GM19099 (cell line): ENCODE data around the gene POLA1.

Experiments
- POLR2A ChIP-seq: IDR thresholded peaks from 3 replicates; pipeline ENCODE4 v1.6.1; 2011; ENCODE audit warnings: low read depth; ENCODE audit not compliant: insufficient read length; ENCODE audit errors: extremely low read depth

Gene POLA1

DNA sequence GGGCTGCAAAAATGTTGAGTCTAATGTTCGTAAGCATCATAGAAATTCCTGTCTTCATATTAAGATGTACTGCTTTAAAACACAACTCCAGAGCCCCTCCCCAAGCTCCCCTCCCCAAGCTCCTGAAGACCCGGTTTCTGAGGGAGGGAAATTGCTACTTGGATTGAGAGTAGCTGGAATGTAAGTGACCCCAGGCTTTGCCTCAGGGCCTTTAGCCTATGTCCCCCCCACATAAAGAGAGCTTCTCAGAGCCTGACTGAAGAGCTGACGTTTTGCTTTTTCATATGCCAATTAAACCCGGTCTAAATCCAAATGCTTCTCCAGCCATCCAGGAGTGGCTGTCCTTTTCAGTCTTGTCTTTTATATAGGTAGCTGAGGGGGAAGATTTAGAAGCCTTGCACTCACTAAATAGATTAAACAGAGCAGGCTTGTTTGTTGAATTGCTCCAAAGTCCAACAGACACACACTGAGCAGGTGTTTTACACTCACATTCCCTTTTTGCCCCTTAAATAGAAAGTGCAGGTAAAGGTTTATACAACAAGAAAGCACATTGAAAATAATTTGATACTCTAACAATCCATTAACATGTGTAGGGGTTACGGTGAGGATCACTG, 302.5 kb downstream of the POLA1 start:
- no peak for TF ChIP-seq POLR2A

DNA sequence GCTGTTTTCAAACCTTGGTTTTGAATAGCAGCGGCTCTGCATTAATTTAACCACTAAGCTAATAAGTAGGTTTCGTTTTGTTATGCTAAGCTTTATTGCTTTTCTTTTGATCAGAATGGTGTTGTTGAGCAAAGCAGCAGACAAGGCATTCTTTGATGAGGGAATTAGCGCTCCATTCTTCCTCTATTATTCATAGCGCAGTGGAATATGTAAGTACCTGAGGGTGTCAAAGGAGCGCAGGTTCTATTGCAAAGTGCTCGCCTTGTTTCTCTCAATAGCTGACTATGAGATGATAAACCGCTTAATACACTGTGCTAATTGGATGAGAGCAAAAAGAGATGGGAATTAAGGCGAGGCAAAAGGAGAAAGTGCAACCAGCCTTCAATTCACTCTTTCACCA, 305.8 kb downstream of the POLA1 start:
- TF ChIP-seq POLR2A: no peak

DNA sequence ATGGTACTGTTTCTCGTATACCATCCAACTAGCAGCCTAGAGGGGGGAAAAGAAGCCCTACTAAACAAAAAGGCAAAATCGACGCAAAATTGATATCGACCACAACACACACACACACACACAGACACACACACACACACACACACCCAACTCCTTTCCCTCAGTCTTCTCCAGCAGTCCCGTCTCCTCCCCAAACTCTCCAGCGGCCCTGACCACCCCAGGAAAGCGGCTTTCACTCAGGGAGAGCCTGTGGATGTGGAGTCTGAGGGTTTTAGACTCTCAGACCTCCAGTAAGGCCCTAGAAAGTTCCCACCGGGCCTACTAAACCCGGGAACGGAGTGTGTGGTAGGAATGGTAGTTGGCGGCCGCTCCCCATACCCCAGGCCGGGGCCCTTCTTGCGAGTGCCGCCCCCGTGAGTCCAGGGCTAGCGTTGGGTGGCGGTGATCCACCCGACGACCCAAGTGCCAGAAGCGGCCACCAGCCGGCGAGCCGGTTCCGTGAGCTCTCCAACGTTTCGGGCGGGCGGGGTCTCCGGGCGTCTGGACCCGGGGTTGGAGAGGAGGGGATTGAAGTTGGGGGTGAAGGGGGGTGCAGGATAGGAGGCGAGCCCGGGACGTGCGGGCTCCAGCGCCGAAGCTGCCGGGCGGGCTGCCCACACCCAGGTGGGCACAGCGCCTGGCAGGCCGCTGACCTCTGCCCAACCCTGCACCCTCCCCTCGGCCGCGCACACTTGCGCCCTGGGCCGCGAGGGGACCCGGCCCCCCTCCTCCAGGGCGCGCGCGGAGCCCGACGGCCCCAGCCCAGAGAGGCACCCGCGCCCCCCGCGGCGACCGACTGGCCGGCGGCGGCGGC, 308.3 kb downstream of the POLA1 start:
- no peak for TF ChIP-seq POLR2A

DNA sequence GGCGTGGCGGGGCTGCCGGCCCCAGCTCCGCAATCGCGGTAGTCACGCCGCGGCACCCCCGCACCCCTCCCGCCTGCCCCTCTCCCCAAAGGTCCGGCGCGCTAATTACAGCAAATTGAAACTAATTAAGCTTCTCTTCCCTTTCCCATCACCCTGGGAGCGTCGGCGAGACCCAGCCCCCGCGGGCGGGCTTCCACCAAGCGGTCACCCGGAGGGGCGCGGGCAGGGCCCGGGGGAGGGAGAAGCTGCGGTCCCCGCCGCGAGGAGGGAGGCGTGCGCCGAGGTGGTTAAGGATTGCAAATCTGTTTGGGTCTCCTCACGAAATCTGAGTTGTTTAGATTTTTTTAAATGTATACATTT, 308.9 kb downstream of the POLA1 start:
- TF ChIP-seq POLR2A: no peak

DNA sequence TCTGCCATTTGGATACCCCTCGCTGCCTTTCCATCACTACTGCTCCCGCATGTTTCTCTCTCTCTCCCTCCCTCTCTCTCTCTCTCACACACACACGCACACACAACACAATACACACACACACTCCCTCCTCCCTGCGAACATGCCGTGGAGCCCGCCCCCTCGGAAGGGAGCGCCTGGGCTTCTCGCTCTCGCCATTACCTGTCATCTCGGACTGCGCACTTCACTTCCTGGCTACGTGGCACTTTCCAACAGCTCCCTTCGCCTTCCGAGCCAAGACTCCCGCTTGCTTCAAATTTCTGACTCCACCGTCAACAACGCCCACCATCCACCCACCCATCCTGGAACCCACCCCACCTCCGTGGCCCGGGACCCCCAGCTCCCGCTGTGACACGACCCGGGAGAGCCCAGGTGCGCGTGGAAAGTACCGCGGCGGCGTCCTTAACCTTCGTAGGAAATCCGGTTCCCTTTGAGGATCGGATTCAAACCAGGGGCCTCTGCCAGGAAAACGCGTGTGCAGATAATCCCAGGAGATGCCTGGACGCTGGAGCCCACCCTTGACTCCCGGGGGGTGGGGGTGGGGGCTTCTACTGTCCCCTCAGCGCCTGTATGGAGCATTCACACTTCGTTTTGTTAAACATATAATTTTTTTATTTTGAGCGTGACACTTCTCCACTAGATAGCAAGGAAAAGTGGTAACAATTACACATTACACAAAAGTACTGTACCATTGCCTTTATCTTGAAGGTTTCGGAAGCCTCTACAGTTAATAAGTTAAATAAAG, 309.5 kb downstream of the POLA1 start:
- no peak for TF ChIP-seq POLR2A

DNA sequence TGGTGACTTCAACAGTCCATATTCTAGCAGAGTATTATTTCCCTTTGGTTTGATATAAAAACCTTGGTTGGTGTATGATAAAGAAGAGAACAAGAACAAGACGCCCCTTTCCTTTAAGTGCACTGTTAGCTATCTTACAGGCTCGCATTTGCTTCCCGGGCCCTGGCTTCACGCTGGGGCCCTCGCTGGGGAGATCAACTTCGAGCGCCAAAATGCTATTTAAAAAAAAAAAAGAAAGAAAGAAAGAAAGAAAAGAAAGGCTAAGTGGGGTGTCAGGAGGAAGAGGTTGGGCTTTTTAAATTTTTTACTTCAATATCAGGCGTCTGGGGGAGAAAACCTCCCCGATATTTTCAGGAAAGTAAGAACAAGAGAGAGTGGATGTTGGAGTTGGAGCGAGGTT, 310.3 kb downstream of the POLA1 start:
- TF ChIP-seq POLR2A: no peak

DNA sequence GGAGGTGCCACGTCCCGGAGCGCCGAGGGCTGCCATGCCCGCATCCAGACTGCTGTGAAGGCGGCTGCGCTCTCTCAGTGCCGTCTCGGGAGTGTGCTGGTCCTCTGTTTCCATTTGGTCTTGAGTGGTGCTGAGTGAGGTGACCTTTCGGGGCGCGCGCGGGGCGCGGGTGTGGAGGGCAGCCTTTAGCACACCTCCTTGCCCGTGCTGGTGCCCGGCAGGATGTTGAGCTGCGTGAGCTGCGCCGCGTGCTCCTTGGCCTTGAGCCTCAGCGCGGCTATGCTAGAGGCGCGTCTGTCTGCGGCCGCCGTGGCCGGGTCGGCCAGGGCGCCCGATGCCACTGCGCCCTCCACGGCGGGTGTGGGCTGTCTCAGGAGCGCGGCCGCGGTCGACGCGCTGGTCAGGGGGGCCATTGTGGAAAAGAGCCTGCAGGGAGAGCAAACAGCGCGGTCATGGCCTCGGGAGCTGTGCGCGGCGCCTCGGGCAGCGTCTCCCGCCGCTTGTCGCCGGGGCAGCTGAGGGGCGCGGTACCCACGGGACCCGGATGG, 310.8 kb downstream of the POLA1 start:
- no peak for TF ChIP-seq POLR2A

DNA sequence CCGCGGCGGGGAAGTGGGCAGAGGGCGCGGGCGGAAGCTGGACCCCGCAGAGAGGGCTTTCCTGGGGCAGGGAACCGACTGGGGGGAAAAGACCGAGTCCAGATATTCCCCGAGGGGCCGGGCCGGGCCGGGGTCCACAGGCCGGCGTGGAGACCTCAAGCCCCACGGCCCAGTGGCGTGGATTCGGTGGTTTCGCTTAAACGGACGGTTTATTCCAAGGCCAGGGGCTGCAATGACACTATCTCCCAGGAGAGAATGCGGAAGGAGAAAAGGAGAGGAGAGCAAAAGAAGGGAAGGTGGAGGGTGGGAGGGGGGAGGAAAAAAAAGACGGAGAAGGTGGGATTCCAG, 311.3 kb downstream of the POLA1 start:
- TF ChIP-seq POLR2A: no peak

DNA sequence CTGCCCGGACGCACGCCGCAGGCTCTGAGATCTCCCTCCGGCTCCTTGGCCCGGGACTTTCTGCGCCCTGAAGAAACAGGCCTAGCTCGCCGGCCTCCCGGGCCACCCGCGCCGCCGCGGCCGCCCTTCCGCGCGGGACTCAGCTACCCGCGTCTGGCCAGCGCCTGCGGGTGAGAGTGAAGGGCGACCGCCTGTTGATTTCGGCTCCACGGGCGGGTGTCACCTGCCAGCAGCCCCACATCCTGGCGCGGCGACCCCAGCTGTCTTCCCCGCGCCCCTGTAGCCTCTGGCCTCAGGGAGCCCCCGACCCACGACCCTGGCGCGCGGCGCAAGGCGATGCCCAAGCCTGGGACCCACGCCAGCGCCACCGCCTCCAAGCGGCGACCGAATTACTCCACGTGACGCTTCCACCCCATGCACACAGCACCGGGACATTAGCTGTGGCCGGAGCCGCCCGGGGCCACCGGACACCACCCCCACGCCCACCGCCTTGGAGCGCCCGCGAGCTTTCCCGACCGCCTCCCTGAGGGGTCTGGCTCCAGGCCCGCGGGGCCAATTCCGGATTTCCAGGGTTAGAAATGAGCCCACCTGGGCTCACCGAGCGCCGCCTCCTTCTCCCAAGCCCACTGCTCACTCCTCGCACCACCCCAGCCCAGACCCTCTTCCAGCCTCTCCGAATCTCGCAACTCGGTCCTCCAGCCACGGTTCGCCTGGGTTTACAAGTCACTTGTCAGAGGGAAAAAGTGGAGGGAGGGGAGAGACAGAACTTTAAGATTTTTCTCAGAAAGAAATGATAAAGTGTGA, 311.9 kb downstream of the POLA1 start:
- no peak for TF ChIP-seq POLR2A

DNA sequence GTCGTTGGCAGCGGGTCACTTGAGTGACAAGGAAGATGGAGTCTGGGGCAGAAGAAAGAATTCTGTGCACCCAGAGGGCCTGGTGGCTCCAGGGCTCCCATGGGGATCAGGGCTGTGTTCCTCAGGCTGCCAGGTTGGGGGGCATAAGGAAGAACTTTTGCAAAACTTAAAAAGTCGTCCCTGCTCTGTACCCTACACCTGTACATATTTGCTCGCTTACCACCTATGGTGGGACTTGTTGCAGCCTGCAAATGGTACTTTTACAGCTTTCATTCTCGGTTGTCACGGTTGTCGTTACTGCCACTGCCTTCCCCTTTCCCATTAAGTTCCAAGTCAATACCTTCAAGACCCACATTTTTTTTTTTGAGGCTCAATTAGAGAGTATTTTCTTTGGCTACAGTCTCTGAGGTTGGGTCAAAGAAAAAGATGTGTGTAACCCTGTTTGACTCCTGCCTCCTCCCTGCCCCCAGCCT, 312.9 kb downstream of the POLA1 start:
- TF ChIP-seq POLR2A: no peak

DNA sequence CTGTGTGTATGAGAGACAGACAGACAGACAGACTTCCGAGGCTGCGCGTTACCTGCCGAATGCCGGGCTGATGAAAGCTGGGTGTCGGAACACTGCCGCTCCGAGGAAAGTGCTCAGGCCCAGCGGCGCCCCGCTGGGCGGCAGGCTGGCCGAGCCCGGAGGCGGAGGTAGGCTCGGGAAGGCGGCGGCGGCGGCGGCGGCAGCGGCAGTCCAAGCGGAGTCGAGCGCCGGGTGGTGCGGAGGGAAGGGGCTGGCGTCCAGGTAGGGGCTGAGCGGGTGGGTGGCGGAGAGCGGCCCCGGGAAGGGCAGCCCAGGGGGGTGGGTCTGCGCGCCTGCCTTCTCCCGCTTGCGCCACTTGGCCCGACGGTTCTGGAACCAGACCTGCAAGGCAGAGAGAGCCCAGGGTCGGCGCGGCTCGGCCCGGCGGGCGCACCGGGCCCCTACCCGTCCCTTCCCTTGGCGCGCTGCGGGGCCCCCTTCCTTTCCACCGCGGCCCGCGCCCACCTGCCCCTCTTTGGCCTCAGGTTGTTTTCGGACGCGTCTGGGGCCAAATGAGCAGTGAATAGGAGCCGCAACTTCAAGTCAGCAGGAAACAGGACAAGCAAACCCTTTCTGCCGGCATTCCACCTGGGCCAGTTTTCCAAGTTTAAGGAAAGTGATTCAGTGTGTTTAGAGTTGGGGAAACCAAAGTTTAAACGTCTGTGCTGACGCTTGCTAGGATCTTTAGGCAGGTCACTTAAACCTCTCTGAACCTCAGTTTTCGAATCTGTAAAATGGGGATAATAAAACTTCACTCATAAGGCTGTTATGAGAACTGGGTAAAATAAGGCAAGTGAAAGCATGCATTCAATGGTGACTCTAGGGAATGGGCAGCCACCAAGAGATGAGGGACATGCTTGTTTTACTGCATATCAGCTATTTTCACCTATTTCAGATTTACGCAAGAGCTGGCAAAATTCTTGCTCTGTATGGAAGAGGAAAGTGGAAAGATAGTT, 313.6 kb downstream of the POLA1 start:
- TF ChIP-seq POLR2A: no peak

DNA sequence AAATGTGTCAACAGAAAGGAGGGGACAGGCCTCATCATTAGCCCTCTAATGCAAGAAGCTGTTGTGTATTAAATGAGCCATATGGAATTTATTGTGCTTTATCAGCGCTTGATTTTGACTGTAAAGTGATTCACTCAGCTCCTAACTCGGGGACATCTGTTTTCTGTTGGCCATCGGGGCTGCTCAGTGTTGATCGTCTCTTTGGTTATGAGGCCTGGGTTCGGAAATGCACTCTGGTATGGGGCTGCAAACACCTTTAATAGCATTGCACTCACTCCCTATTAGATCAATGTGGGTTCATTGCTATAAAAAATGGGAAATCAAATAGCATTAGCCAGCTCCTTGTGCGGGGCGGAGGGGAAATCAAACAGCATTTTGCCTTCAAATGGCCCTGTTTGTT, 315.7 kb downstream of the POLA1 start:
- no peak for TF ChIP-seq POLR2A

DNA sequence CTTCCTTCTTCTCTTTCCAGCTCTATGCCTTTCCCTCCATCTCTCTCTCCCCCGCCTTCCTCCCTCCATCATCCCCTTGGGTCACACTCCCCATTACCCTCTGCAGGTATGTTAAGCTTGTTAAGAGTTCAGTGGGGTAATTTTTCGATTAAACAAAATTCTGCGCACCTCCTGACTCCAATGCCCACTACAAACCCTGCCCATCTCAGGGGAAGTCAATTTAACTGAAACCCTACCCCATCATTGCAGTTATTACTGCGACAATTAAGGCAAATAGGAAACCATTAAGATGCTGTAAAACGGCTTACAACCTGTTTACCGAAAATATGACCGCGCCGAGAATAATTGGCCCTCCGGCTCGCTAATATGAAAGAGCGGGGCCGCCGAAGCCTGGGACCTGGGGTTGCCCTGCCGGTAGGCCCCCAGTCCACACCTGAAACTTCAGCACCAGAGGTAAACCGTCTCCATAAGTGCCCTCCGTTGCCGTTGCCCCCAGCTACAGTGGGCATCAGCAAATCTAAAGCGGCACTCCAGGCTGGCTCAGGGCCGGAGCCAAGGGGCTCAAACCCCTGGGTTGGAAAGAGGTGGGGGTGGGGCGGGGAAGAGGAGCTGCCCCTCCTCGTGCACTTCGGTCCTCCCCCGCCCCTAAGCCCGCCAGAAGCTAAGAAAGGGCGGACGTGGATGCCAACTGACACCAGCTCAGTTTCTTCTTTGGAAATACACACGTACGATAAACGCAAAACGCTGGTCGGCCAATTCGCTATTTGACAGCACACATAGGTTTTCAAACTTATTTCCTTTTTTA, 317.3 kb downstream of the POLA1 start:
- no peak for TF ChIP-seq POLR2A
